Lower leg skin (tissue), 4 donors: ENCODE results near the gene SPATA32. TPM values are rescaled to one million over a fixed set of nuclear protein-coding genes. Genes with fewer than 3 reads are reported as not detected.

Source experiments
- DNase-seq, 2 donors: peaks; one replicate each; pipeline ENCODE4 v3.0.0-alpha.2; 2019; ENCODE audit warnings: low spot score in 2 of 2
- H3K4me3 ChIP-seq: fragments of 200-600 bp; sonication (generic); 2 replicates; pipeline ENCODE4 v1.5.1; 2017; ENCODE audit warnings: mild to moderate bottlenecking, low read depth; ENCODE audit not compliant: poor library complexity, severe bottlenecking
- POLR2A ChIP-seq, 2 donors: fragments of 450-650 bp; IDR thresholded peaks; one replicate each; pipeline ENCODE4 v1.6.1; 2016 to 2017; ENCODE audit warnings: antibody characterized with exemption in 2 of 2, mild to moderate bottlenecking in 1 of 2, moderate library complexity in 1 of 2
- WGBS, 2 donors: methylation state at CpG; one replicate each; pipeline ENCODE4 v1.1.5; 2018; 5-methylcytosine and 5-hydroxymethylcytosine counted together
- intact Hi-C: fragments of 100-400 bp; cut with DNase I; formaldehyde crosslinking; loops from one replicate; pipeline ENCODE4 v1.15.0; 2023; ENCODE audit warnings: low total_unique reads
- total RNA-seq, 4 donors: library from RNA; depleted of rRNA; stranded (reverse); fragments of >200 nt; gene quantifications; one replicate each; pipeline ENCODE4 v1.1.0, GENCODE V29; 2016
- TF ChIP-seq, protein P1 (sequence below), 3 donors: fragments of 450-650 bp; IDR thresholded peaks; one replicate each; pipeline ENCODE4 v1.5.1; 2016; ENCODE audit warnings: antibody characterized with exemption in 3 of 3, mild to moderate bottlenecking in 3 of 3, moderate library complexity in 2 of 3

The SPATA32 gene
- total RNA-seq, 4 donors from 2014 or later = not detected

DNA sequence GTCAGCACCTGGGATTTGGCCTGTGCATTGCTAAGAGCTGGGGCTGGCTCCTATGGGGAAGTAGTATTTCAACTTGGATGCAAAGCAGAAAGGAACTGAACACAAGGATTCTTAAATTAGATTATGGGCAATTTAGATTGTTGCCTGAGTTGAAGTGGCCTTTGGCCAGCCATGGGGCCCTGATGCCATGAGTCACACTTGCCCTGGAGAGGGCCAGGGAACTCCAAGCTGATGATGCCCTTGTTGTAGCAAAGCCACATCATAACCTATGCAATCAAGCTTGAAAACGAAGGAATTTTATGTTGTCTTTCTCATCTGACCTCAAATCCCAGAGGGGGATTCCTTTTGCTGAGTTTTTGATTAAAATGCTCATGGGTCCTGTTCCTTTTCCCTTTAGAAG is 3.9 kb upstream of the SPATA32 start:
- no peak for DNase-seq
- no peak overlapping the region for H3K4me3 ChIP-seq
- intact Hi-C loops = no loop called here
- no peak for TF ChIP-seq POLR2A (IDR thresholded peaks at IDR 0.05)
- TF ChIP-seq, protein P1, sequence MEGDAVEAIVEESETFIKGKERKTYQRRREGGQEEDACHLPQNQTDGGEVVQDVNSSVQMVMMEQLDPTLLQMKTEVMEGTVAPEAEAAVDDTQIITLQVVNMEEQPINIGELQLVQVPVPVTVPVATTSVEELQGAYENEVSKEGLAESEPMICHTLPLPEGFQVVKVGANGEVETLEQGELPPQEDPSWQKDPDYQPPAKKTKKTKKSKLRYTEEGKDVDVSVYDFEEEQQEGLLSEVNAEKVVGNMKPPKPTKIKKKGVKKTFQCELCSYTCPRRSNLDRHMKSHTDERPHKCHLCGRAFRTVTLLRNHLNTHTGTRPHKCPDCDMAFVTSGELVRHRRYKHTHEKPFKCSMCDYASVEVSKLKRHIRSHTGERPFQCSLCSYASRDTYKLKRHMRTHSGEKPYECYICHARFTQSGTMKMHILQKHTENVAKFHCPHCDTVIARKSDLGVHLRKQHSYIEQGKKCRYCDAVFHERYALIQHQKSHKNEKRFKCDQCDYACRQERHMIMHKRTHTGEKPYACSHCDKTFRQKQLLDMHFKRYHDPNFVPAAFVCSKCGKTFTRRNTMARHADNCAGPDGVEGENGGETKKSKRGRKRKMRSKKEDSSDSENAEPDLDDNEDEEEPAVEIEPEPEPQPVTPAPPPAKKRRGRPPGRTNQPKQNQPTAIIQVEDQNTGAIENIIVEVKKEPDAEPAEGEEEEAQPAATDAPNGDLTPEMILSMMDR (IDR thresholded peaks at IDR 0.05) = no peak
- WGBS, 2 donors = 59 to 66% methylated on average over 1 of the region's 1 CpG

GRCh38 chr17:45264988-45265387 is 3.1 kb upstream of the SPATA32 start:
- no peak for DNase-seq
- WGBS, 2 donors = 81 to 89% methylated on average over 8 of the region's 8 CpGs
- TF ChIP-seq POLR2A (IDR thresholded peaks at IDR 0.05) = no peak
- TF ChIP-seq, protein P1 (IDR thresholded peaks at IDR 0.05) = no peak
- intact Hi-C loops = no loop called here
- no peak overlapping the region for H3K4me3 ChIP-seq

DNA sequence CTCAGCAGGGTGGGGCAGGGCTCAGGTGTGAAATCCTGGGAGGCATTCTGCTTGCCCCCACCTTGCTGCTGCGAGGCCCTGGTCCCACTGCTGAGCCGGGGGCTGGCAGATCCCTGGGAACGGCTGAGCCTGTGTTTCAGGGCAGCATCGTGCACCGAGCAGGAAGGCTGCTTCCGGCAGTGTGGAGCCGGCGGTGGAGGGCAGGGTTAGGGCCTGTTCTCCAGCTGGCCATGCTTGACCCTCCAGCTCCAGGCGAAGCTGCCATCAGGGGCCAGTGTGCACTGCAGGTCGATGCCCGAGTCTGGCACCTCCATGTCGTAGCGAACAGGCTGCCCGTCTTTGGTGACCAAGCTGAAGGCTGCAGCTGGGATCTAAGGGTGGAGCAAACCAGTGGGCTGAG is 2.5 kb upstream of the SPATA32 start:
- WGBS, 2 donors = 86 to 92% methylated on average over 9 to 14 of the region's 14 CpGs
- TF ChIP-seq POLR2A (IDR thresholded peaks at IDR 0.05) = no peak
- TF ChIP-seq, protein P1 (IDR thresholded peaks at IDR 0.05) = no peak
- intact Hi-C loops = no loop called here
- no peak for DNase-seq
- H3K4me3 ChIP-seq = no peak overlapping the region

GRCh38 chr17:45263477-45263860 is 1.6 kb upstream of the SPATA32 start:
- DNase-seq = no peak
- intact Hi-C loops = no loop called here
- TF ChIP-seq POLR2A (IDR thresholded peaks at IDR 0.05) = no peak
- TF ChIP-seq, protein P1 (IDR thresholded peaks at IDR 0.05) = no peak
- WGBS, 2 donors = 75 to 83% methylated on average over 4 to 7 of the region's 7 CpGs
- no peak overlapping the region for H3K4me3 ChIP-seq

GRCh38 chr17:45262516-45263476 is 902 bp upstream of the SPATA32 start:
- WGBS, 2 donors = 38 to 51% methylated on average over 18 of the region's 18 CpGs
- intact Hi-C loops = no loop called here

More at GRCh38 chr17:45262516-45263476, 902 bp upstream of the SPATA32 start:
- H3K4me3 ChIP-seq = no peak overlapping the region
- no peak for DNase-seq
- TF ChIP-seq POLR2A (IDR thresholded peaks at IDR 0.05) = no peak
- TF ChIP-seq, protein P1 (IDR thresholded peaks at IDR 0.05) = no peak
